ENCODE data around the gene ERG28.
A peak's percentile ranks its signal among the peaks of the same experiment; 100 is the strongest.
"Not testable (repeated sequence)": the region's sequence is repeated elsewhere in the genome, so short reads cannot be mapped to it uniquely, and the experiment has no call there.

The ERG28 gene

DNA sequence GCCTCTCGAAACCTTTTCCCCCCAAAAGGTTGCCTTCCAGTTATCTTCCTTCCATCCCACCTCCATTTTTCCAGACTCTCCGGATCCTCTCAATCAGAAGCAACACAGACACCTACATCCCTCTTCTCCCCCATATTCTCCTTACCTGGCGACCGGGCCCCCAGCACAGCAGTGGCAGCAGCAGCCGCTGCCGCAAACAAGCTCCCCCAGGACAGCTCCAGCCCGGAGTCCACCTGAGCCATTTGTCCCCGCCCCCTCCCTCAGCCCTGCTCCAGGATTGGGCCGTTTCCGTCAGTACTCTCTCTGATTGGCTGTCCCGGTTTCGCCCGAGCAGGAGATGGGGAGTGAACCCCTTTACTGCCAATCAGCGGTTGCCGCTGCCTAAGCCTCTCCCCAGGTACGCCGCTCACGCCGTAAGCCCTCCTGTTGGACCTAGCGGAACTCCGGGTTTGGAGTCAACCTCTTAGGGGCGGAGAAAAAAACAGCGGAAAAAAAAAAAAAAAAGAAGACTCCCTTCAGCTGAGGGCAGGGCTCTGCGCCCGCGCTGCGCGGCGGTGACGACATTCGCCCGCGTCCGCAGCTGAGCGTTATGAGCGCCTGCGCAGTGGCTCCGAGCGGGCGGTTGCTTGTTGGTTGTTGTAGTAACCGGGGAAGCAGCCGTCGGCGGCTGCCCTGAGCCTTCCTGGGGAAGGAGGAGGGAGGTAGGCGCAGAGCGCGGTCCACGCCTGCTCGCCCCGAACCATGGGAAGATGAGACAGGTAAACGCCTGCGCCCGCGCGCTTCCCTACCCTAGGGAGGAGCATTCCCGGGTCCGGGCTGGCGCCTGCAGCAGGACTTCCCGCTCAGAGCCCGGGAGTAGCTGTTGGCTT, at the start of gene ERG28, which contains the start of gene TTLL5:
Gene ERG28 (minus strand): TSS at position 247 of the 869 bp plus-strand sequence. CDS start 3,374 bp downstream, outside the sequence.
Gene TTLL5 (plus strand): TSS at position 617 of the 869 bp plus-strand sequence. CDS start 1,904 bp downstream, outside the sequence.
- peak; percentile 98 to 99 for DNase-seq

DNA sequence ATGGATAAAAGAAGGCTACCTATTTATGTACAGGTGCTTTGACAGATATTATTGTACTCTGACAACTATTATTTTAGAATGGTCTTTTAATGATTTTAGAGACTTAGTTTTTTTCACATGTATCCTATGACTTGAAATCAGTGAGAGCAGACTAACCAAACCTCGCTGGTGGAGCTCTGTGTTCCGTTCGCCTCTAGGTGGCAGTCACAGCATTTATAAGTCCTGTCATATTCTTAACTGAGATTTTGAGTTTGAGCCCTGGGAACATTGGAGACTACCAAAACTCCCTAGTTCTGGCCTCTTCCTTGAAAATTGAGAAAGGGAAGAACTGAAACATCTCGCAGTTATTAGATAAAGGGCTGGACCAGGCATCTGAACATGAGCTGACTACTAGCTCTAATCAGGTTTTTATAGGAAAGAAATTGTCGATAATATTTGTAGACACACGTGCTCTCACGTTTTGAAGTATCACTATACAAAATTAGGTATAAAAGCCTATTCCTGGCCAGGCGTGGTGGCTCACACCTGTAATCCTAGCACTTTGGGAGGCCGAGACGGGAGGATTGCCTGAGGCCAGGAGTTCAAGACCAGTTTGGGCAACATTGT, 48.6 kb upstream of the ERG28 start:
- peak; percentile 62 to 73 for DNase-seq

DNA sequence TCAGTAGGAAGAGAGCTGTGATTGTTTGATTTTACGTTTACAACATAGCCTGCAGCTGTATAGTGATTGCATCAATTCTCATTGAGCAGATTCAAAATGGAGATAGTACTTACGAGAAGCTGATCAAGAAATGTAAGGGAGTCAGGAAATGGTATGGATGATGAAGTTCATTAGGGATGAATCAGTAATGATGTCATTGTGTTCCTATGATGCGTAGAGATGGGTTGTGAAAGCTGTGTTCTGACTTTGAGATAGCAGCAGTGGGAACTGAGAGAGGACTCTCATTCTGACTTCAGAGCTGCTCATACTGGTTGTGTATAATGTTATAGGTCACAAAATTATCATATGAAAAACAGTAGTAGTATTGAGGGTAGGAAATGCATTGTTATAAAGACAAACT, 44.3 kb upstream of the ERG28 start:
- no peak for DNase-seq

- no peak for DNase-seq
These were observed 42.8 kb upstream of the ERG28 start for GRCh38 chr14:75703467-75703866.

GRCh38 chr14:75702616-75703261, 42.1 kb upstream of the ERG28 start:
- DNase-seq: no peak

GRCh38 chr14:75702122-75702521, 41.4 kb upstream of the ERG28 start:
- no peak for DNase-seq

GRCh38 chr14:75700295-75700694, 39.6 kb upstream of the ERG28 start:
- DNase-seq: no peak

DNA sequence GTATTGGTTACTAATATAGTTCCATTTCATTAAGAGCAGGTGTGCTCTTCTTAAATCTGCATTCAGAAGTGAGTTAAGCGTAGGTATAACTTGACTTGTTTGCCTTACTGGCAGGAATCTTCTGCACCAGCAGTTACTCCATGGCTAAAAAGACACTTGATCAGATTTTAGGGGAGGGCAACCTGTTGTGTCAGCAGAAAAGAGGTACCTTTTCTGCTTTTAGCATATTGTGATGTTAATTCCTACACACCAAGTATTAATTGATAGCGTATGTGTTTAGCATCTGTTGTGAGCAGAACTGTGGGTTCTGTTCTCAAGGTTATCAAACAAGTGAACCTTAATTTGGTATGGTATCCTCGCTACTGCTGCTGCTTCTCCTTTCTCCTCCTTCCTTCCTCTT, 38.7 kb upstream of the ERG28 start:
- DNase-seq: no peak

DNA sequence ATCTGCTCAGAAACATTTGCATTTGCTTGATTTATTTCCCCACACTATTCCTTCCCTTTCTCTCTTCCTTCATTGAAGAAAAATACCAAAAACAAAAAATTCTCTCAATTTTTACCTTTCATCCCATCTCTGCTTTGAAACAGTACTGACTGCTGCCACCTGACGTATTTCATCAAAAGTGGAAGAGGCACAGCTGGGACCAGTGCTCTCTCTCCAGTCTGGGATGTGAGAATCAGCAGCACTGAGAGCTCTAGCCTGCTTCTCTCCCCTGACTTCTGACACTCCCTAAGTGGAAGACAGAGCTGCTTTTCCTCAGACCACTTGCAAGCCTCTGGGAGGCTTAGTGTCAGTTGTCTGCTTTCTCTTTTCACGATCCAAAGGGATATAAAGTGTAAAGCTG, 37.2 kb upstream of the ERG28 start:
- DNase-seq: no peak

- no peak for DNase-seq
These were observed 36.7 kb upstream of the ERG28 start for GRCh38 chr14:75697386-75697785.

DNA sequence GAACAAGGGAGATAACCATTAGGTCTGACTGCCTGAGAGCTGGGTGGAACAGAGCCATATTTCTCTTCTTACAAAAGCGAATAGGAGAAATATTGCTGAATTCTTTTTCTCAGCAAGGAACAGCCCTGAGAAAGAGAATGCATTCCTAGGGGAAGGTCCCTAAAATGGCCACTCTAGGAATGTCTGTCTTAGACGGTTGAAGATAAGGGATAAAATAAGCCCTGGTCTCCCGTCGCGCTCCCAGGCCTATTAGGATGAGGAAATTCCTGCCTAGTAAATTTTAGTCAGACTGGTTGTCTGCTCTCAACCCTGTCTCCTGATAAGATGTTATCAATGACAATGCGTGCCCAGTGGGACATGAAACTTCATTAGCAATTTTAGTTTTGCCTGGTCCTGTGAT, 34.3 kb upstream of the ERG28 start:
- not testable (repeated sequence) for DNase-seq

GRCh38 chr14:75690010-75690409, 29.3 kb upstream of the ERG28 start:
- no peak for DNase-seq

GRCh38 chr14:75689012-75689411, 28.3 kb upstream of the ERG28 start:
- DNase-seq: no peak

DNA sequence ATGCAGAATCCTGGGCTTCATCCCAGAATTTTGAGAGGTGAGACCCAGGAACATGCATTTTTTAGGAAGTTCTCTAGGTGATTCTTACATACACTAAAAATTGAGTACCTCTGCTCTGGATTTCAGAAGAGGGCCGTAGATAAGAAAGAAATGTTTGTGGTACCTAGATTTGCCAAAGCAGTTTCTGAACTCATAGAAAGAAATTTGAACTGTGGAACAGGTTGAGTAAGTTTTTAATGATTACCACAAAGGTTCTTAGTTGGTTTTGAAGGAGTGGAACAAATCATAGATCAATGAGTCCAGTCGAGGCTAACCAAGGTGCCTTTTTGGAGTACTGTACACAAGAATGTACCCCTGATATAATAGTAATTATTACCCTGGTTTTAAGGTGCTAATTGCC, 25.2 kb upstream of the ERG28 start:
- no peak for DNase-seq

DNA sequence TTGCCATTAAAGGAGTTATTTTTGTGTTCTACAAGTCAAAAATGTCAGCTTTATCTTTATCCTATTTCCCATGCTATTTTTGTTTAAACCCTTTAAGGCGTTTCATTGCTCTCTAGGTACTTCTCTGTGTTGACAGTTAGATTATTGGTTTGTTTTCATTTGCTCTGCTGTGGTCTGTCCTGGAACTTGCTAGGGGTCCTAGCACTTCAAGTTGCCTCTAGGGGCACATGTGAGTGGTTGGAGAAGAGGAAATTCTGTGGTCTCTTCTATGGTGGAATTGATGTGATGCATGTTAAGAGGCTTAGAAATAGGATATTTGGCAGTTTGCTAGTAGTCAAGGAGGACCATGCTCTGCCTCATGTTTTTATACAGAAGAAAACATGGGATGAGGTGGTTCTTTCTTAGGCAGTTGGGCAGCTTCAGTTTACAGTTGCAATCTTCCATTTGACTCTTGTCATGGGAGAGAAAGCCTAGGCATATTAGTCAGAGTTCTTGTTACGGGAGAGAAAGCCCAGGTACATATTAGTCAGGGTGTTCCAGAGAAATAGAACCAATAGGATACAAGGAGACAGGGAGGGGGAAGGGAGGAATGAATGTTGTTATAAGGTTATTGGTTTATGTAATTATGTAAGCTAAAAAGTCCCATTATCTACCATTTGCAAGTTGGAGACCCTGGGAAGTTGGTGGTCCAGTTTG, 14.7 kb upstream of the ERG28 start:
- no peak for DNase-seq

DNA sequence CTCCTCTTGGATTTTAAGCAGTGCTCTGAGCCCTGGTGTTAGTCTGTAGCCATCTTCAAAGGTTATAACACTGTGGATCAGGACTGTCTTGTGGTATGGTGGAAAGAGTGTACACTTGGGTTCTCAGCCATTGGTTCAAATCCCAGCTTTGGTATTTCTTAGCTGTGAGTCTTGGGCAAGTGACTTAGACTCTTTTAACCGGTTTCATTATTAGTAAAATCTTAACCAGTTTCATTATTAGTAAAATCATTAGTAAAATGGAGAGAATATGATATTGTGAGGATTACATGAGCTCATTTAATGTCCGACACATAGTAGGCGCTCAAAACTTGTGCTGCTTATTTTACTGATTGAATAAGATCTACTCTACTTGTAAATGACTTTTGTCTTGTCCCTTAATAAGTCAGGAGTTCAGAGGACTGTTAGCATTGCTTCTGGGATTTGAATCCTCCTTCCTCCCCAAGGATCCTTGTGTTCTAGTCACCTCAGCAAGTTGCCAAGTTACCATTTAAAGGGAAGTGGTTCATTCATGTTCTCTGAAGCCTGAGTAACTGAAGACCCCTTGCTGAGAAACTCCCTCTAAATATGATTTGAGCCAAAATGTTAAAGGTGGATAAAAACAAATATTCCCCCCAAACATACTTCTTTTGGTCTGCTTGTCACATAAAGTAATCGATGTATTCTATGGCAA, 12.8 kb upstream of the ERG28 start:
- no peak for DNase-seq

- no peak for DNase-seq
These were observed 12.0 kb upstream of the ERG28 start for GRCh38 chr14:75672605-75673192.

- DNase-seq: no peak
These were observed 6.6 kb upstream of the ERG28 start for GRCh38 chr14:75667099-75667765.

DNA sequence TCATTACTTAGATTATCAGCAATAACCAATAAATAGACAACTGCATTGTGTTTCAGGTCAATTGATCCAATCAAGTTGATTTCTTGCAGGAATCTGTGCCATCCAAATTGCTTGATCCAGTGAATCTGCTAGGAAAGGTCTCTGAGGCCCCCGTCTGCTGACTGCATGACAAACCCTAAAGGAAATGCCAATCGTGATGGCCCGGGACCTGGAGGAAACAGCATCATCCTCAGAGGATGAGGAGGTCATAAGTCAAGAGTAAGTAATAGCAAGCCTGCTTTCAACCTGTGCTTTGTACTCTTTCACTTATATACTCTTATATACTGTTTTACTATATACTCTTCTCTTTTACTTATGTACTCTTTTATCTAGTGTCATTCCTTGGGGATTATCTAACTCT, 2.3 kb upstream of the ERG28 start:
- no peak for DNase-seq

- no peak for DNase-seq
These were observed 781 bp upstream of the ERG28 start for GRCh38 chr14:75661499-75661814.

- DNase-seq: no peak
These were observed 442 bp downstream of the ERG28 start for GRCh38 chr14:75660238-75660629.

GRCh38 chr14:75658957-75659356, 1.7 kb downstream of the ERG28 start:
- DNase-seq: no peak

All from AML-193 (cell line).